Measurements from ENCODE around the gene GABRP. TPM values are rescaled to one million over a fixed set of nuclear protein-coding genes. Genes with fewer than 3 reads are reported as not detected.
"Not testable (repeated sequence)": the region's sequence is repeated elsewhere in the genome, so short reads cannot be mapped to it uniquely, and the experiment has no call there.

GABRP gene
- total and polyA plus RNA-seq, 2 donors from 2014 or later, result 3.4 to 33.1 TPM

DNA sequence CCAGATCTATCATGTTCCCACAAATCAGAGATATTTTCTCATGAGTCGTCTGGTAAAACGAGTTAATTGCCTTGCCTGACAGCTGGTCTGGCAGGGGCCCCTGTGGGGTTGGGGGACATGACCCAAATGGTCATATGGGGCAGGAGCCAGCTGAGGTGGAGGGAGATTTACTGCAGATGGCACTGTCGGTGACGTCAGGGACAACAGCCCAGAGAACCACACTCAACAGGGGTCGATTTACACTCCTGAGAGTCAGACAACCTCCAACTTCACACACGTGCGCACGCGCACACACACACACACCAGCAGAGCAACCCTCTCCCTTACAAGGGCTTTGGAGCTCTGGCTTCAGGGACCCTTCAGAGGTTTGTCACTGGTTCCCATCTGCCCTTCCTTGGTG is 23.4 kb upstream of the GABRP start:
- Histone ChIP-seq H3K36me3 (ENCODE audit: control insufficient read depth in 2 of 3, insufficient read depth in 3 of 3, low read length in 3 of 3) (no peaks in the 10 kb centered on the region), H3K4me3 (ENCODE audit: low read length in 3 of 3) (no peak overlapping the region), H3K9ac (ENCODE audit: low read length in 3 of 3) (peak overlapping the region in 1 of 3 donors; percentile 24), H3K4me1 (ENCODE audit: control insufficient read depth in 2 of 3, insufficient read depth in 2 of 3, low read depth in 1 of 3, low read length in 3 of 3) (peaks cover 0 to 25% (median 20%) of the 10 kb centered on the region in 3 donors), H3K27ac (ENCODE audit: low read depth in 2 of 2, low read length in 2 of 2) (no peak overlapping the region), H3K27me3 (ENCODE audit: control insufficient read depth, insufficient read depth, low read length) (no peaks in the 10 kb centered on the region), H3K9me3 (ENCODE audit: control insufficient read depth in 2 of 3, insufficient read depth in 1 of 3, low read length in 3 of 3) (no peaks in the 10 kb centered on the region)
- DNase-seq, result no peak
- TF ChIP-seq, protein P1, sequence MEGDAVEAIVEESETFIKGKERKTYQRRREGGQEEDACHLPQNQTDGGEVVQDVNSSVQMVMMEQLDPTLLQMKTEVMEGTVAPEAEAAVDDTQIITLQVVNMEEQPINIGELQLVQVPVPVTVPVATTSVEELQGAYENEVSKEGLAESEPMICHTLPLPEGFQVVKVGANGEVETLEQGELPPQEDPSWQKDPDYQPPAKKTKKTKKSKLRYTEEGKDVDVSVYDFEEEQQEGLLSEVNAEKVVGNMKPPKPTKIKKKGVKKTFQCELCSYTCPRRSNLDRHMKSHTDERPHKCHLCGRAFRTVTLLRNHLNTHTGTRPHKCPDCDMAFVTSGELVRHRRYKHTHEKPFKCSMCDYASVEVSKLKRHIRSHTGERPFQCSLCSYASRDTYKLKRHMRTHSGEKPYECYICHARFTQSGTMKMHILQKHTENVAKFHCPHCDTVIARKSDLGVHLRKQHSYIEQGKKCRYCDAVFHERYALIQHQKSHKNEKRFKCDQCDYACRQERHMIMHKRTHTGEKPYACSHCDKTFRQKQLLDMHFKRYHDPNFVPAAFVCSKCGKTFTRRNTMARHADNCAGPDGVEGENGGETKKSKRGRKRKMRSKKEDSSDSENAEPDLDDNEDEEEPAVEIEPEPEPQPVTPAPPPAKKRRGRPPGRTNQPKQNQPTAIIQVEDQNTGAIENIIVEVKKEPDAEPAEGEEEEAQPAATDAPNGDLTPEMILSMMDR (IDR thresholded peaks at IDR 0.05; ENCODE audit: borderline replicate concordance, extremely low read depth, insufficient read depth), result no peak
- no peak for FAIRE-seq
- intact Hi-C loops (cut with DNase I), result no loop called here

DNA sequence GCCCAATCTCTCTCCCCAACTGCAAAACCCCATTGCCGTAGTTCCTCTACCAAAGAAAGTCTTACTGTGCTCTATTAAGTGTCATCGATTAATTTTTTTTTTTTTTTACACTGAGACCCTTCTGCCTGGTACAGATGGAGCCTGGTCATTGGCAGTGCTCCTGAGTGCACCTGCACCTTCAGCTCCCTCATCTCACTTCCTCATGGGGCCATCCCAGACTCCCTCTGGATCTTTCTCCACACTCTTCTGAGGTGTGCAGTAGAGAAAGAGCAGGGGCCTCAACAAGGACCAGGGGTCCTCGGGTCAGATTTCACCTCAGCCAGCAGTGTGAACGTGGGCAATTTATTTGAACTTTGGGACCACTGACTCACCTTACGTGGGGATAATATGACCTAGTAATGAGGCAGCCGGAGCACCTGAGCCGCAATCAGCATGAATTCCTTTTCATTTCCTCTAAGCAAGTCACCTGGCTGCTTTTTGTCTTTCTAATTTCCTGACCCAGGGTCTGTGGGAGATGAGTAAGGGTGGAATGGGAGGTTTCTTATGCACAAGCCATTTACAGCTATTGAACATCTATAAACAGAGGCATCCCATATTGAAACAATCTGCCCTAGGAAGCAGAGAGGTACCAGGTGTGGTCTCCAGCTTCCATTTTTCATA is 22.3 kb upstream of the GABRP start:
- FAIRE-seq (no peak), DNase-seq (no peak)
- H3K4me3 ChIP-seq (ENCODE audit: low read length in 3 of 3), result no peak overlapping the region

DNA sequence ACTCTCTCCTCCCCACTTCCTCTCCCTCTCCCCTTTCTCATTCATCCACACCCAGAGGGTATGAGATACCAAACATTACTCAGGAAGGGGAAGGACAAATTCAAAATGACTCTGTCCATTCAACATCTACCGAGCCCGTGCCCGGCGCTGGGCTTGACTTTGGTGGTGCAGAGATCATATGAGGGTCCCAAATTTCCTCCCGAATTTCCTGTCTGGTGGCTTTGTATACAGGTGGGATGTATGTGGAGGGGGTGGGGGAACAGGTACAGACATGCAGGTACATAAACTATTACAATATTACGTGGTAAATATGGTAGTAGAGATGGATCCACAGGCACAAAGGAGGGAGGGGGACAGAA is 21.8 kb upstream of the GABRP start:
- TF ChIP-seq, protein P1 (IDR thresholded peaks at IDR 0.05; ENCODE audit: borderline replicate concordance, extremely low read depth, insufficient read depth), result no peak
- H3K9me3 ChIP-seq (ENCODE audit: control insufficient read depth in 2 of 3, insufficient read depth in 1 of 3, low read length in 3 of 3), result no peaks in the 10 kb centered on the region
- H3K4me3 ChIP-seq (ENCODE audit: low read length in 3 of 3), result no peak overlapping the region
- no peak for DNase-seq
- H3K9ac ChIP-seq (ENCODE audit: low read length in 3 of 3), result no peak overlapping the region
- no peaks in the 10 kb centered on the region for H3K27me3 ChIP-seq (ENCODE audit: control insufficient read depth, insufficient read depth, low read length)
- no peak for FAIRE-seq
- H3K4me1 ChIP-seq (ENCODE audit: control insufficient read depth in 2 of 3, insufficient read depth in 2 of 3, low read depth in 1 of 3, low read length in 3 of 3), result peaks cover 0 to 13% (median 13%) of the 10 kb centered on the region in 3 donors
- H3K27ac ChIP-seq (ENCODE audit: low read depth in 2 of 2, low read length in 2 of 2), result peak overlapping the region in 1 of 2 donors; percentile 9
- no peaks in the 10 kb centered on the region for H3K36me3 ChIP-seq (ENCODE audit: control insufficient read depth in 2 of 3, insufficient read depth in 3 of 3, low read length in 3 of 3)
- intact Hi-C loops (cut with DNase I), result no loop called here

More for the DNA sequence above, 22.3 kb upstream of the GABRP start:
- TF ChIP-seq, protein P1 (IDR thresholded peaks at IDR 0.05; ENCODE audit: borderline replicate concordance, extremely low read depth, insufficient read depth), result no peak
- Histone ChIP-seq H3K9ac (ENCODE audit: low read length in 3 of 3) (no peak overlapping the region), H3K36me3 (ENCODE audit: control insufficient read depth in 2 of 3, insufficient read depth in 3 of 3, low read length in 3 of 3) (no peaks in the 10 kb centered on the region), H3K9me3 (ENCODE audit: control insufficient read depth in 2 of 3, insufficient read depth in 1 of 3, low read length in 3 of 3) (no peaks in the 10 kb centered on the region), H3K4me1 (ENCODE audit: control insufficient read depth in 2 of 3, insufficient read depth in 2 of 3, low read depth in 1 of 3, low read length in 3 of 3) (peaks cover 0 to 16% (median 13%) of the 10 kb centered on the region in 3 donors), H3K27ac (ENCODE audit: low read depth in 2 of 2, low read length in 2 of 2) (no peak overlapping the region), H3K27me3 (ENCODE audit: control insufficient read depth, insufficient read depth, low read length) (no peaks in the 10 kb centered on the region)
- intact Hi-C loops (cut with DNase I), result no loop called here

DNA sequence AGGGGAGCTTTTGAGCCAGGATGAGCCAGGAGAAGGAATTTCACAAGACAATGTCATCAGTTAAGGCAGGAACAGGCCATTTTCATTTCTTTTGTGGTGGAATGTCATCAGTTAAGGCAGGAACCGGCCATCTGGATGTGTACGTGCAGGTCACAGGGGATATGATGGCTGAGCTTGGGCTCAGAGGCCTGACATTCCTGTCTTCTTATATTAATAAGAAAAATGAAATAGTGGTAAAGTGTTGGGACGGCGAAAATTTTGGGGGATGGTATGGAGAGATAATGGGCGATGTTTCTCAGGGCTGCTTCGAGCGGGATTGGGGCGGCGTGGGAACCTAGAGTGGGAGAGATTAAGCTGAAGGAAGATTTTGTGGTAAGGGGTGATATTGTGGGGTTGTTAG is 21.2 kb upstream of the GABRP start:
- H3K36me3 ChIP-seq (ENCODE audit: control insufficient read depth in 2 of 3, insufficient read depth in 3 of 3, low read length in 3 of 3); H3K27me3 ChIP-seq (ENCODE audit: control insufficient read depth, insufficient read depth, low read length); H3K9me3 ChIP-seq (ENCODE audit: control insufficient read depth in 2 of 3, insufficient read depth in 1 of 3, low read length in 3 of 3); H3K27ac ChIP-seq (ENCODE audit: low read depth in 2 of 2, low read length in 2 of 2); DNase-seq; FAIRE-seq; H3K4me3 ChIP-seq (ENCODE audit: low read length in 3 of 3); H3K9ac ChIP-seq (ENCODE audit: low read length in 3 of 3); intact Hi-C loops (cut with DNase I): not testable (repeated sequence)
- peaks cover 0 to 12% (median 9%) of the 10 kb centered on the region in 3 donors for H3K4me1 ChIP-seq (ENCODE audit: control insufficient read depth in 2 of 3, insufficient read depth in 2 of 3, low read depth in 1 of 3, low read length in 3 of 3)

DNA sequence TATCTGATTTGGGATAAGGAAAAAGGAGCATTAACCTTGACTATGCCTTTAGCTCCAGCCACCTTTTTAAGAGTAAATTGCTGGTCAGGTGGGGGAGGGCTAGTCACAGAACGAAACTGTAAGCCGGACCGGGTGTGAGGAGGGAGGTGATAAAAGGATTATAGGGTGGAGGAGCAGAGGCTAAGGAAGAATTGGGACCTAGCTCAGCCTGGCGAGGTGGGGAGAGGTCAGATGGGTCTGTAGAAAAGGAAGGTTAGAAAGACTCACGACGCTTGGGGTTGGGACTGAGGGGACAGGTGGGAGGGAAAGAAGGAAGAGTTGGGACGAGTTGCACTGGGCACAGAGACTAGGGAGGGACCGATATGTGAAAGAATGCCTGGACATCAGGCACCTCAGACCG is 17.7 kb upstream of the GABRP start:
- H3K27me3 ChIP-seq (ENCODE audit: control insufficient read depth, insufficient read depth, low read length); FAIRE-seq; H3K36me3 ChIP-seq (ENCODE audit: control insufficient read depth in 2 of 3, insufficient read depth in 3 of 3, low read length in 3 of 3); intact Hi-C loops (cut with DNase I); H3K4me3 ChIP-seq (ENCODE audit: low read length in 3 of 3); DNase-seq; H3K27ac ChIP-seq (ENCODE audit: low read depth in 2 of 2, low read length in 2 of 2); H3K4me1 ChIP-seq (ENCODE audit: control insufficient read depth in 2 of 3, insufficient read depth in 2 of 3, low read depth in 1 of 3, low read length in 3 of 3); H3K9me3 ChIP-seq (ENCODE audit: control insufficient read depth in 2 of 3, insufficient read depth in 1 of 3, low read length in 3 of 3); H3K9ac ChIP-seq (ENCODE audit: low read length in 3 of 3): not testable (repeated sequence)

Data from kidney (tissue), 14 donors.